PFSK-1 (cell line): ENCODE data around the gene ISM1.

Source experiments
- FOXP2 ChIP-seq: optimal IDR thresholded peaks from 2 replicates; pipeline ENCODE3; 2011; ENCODE audit warnings: borderline replicate concordance, control low read depth, inconsistent platforms; ENCODE audit not compliant: insufficient read depth; ENCODE audit errors: extremely low read length, extremely low read depth
- POLR2AphosphoS5 ChIP-seq: IDR thresholded peaks from 2 replicates; pipeline ENCODE4 v1.6.1; 2012; ENCODE audit warnings: low read depth, mild to moderate bottlenecking, control low read depth, low read length, moderate library complexity
- SIN3A ChIP-seq: IDR thresholded peaks from 2 replicates; pipeline ENCODE4 v1.6.1; 2012; ENCODE audit warnings: mild to moderate bottlenecking, low read length, moderate library complexity, borderline replicate concordance; ENCODE audit not compliant: insufficient read depth
- TAF1 ChIP-seq: IDR thresholded peaks from 2 replicates; pipeline ENCODE4 v1.6.1; 2012; ENCODE audit warnings: low read length, control low read depth, borderline replicate concordance; ENCODE audit not compliant: insufficient read depth
- TF ChIP-seq, protein P1 (sequence below), 2 experiments: IDR thresholded peaks; 2 replicates each; pipeline versions ENCODE4 v1.6.1 to v1.8.0; 2011 to 2012; ENCODE audit warnings: low read depth in 2 of 2, low read length in 2 of 2, control low read depth in 1 of 2, inconsistent platforms in 1 of 2, mild to moderate bottlenecking in 1 of 2, moderate library complexity in 1 of 2; ENCODE audit not compliant: insufficient read depth in 1 of 2

The ISM1 gene

DNA sequence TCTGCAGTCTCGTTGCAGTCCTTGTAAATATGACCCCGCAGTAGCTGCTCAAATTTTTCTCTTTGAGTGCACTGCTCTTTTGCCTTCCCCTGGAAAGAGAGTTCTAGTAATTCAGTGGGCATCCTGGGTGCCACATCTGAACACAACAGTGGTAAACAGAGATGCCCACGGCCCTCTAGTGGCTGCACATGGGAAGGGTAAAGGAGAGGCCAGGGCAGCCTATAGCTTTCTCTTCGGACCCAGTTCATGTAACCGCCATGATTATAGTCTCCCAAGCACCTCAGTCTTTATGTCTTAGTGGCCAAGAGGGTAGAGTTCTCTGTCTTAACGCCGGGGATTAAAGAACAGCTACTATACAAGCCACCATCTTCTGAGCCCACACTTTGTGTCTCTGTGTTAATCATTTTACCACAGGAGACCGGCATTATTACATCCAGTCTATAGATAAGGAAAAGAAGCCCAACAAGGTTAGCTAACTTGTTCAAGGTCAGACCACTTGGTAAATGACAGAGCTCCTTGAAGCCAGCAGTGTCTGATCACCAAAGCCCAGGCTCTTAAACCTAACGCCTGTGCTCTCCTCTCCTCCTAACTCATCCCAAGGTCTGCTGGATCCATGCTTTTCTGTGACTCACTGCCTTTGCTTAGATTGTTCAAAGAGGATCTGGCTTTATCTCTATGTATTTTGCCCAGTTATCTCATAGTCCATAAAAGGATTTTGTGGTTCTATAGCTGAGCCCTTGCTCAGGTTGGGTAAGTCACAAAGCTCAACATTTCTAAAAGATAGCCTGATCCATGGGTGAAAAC is 81.8 kb downstream of the ISM1 start:
- TF ChIP-seq POLR2AphosphoS5 (no peak), FOXP2 (no peak), SIN3A (no peak), TAF1 (no peak)

DNA sequence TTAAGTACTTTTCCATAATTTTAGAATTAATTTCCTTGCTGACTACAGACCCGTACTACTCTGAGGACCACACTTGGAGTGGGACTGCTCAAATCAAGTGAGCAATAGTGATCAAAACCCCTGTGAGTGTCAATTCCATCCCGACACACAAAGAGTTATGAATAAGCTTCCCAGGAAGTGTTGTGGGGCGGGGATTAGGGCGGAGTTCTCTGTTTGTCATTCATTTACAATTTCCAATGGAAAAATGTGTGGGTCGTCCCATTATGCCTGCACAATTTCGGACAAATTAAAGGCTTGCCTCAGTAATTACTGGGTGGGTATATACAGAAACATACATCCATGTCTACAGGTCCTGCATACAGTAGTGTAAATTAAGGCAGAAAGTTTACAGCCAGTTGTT is 84.2 kb downstream of the ISM1 start:
- no peak for TF ChIP-seq TAF1
- no peak for TF ChIP-seq SIN3A
- TF ChIP-seq, protein P1, sequence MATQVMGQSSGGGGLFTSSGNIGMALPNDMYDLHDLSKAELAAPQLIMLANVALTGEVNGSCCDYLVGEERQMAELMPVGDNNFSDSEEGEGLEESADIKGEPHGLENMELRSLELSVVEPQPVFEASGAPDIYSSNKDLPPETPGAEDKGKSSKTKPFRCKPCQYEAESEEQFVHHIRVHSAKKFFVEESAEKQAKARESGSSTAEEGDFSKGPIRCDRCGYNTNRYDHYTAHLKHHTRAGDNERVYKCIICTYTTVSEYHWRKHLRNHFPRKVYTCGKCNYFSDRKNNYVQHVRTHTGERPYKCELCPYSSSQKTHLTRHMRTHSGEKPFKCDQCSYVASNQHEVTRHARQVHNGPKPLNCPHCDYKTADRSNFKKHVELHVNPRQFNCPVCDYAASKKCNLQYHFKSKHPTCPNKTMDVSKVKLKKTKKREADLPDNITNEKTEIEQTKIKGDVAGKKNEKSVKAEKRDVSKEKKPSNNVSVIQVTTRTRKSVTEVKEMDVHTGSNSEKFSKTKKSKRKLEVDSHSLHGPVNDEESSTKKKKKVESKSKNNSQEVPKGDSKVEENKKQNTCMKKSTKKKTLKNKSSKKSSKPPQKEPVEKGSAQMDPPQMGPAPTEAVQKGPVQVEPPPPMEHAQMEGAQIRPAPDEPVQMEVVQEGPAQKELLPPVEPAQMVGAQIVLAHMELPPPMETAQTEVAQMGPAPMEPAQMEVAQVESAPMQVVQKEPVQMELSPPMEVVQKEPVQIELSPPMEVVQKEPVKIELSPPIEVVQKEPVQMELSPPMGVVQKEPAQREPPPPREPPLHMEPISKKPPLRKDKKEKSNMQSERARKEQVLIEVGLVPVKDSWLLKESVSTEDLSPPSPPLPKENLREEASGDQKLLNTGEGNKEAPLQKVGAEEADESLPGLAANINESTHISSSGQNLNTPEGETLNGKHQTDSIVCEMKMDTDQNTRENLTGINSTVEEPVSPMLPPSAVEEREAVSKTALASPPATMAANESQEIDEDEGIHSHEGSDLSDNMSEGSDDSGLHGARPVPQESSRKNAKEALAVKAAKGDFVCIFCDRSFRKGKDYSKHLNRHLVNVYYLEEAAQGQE (IDR thresholded peaks at IDR 0.05; ENCODE audit: insufficient read depth in 1 of 2, low read depth in 2 of 2, low read length in 2 of 2): no peak
- TF ChIP-seq FOXP2: no peak
- TF ChIP-seq POLR2AphosphoS5: no peak

DNA sequence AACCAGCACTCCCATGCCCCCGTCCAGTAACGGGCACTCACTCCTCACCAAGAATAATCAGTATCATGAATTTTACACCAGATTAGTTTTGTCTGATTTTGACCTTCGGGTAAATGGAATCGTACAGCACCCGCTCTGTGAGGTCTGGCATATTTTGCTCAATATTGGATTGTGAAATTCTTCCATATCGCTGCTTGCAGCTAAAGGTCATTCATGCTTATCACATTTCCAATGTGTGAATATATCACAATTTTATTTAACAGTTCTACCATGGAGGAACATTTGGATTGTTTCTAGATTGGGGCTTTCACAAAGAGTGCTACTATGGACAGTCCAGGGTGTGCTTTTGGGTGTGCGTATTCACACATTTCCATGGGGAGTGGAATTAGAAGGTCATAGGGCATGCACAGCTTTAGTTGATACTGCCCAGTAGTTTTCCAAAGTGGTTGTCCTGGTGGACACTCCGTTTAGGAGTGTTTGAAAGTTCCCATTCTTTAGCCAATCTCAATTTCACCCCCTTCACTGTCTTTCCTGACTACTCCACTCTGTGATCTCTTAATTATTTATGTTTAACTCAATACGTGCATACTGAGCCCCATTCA is 86.6 kb downstream of the ISM1 start:
- TF ChIP-seq SIN3A: no peak
- TF ChIP-seq POLR2AphosphoS5: no peak
- no peak for TF ChIP-seq TAF1
- TF ChIP-seq FOXP2: no peak
- TF ChIP-seq, protein P1 (IDR thresholded peaks at IDR 0.05; ENCODE audit: insufficient read depth in 1 of 2, low read depth in 2 of 2, low read length in 2 of 2): no peak

DNA sequence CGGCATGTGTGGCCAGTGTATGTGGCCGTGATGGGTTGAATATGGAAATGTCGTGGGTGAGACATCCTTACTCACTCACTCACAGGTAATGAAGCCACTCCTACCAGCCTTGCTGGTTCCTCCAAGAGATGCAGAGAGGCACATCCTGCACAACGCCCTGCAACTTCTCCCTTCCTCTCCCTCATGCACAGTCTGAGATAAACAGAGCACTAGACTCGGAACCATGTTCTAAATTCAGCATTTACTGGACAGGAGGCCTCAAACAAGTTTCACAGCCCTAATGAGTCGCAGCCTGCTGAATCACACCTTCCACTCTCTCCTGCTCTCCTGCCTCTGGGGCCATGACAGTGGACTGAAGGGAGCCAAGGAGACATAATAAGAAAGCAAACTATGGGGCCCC is 91.2 kb downstream of the ISM1 start:
- TF ChIP-seq, protein P1 (IDR thresholded peaks at IDR 0.05; ENCODE audit: insufficient read depth in 1 of 2, low read depth in 2 of 2, low read length in 2 of 2): no peak
- TF ChIP-seq POLR2AphosphoS5 (no peak), TAF1 (no peak), FOXP2 (no peak), SIN3A (no peak)

DNA sequence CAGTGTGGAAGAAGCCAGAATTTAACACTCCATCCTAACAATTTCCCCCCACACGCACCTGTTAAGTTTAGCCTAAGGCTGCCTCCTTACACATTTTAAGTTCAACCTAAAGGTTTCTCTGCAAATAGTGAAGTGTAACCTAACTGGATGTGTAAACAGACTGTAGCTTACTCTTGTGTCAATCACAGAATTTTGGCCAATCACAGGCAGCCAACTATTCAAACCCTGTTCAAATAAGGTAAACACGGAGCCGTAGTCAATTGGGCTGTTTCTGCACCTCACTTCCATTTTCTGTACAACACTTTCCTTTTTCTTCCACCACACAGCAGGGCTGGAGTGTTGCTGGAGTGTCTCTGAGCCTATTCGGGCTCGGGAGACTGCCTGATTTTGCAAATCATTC is 92.1 kb downstream of the ISM1 start:
- TF ChIP-seq, protein P1 (IDR thresholded peaks at IDR 0.05; ENCODE audit: insufficient read depth in 1 of 2, low read depth in 2 of 2, low read length in 2 of 2): no peak
- TF ChIP-seq SIN3A (no peak), POLR2AphosphoS5 (no peak), TAF1 (no peak), FOXP2 (no peak)
